Activated naive CD8-positive, alpha-beta T cell treated with anti-CD3 and anti-CD28 coated beads, Interleukin-2, amount 10 ng/mL, durations not matched to agents 7 days and 5 days (primary cell): Measurements from ENCODE around the gene RBM33. TPM values are rescaled to one million over a fixed set of nuclear protein-coding genes. Genes with fewer than 3 reads are reported as not detected.
A peak's percentile ranks its signal among the peaks of the same experiment; 100 is the strongest.

Source experiments
- ATAC-seq: fragments of 150-1000 bp; cut with Tn5 transposase; one replicate; pipeline ENCODE4 v1.10.0; 2021; ENCODE audit warnings: low read depth, moderate library complexity
- POLR2A ChIA-PET: fragments of 350-600 bp; sonication (Branson Sonifier 250); formaldehyde crosslinking; loops from one replicate; lab custom pipeline; 2021; ENCODE audit warnings: antibody characterized with exemption; lab: Charles Lee
- DNase-seq: peaks from one replicate; pipeline ENCODE4 v3.0.0; 2021
- H3K27ac Mint-ChIP-seq: one replicate; pipeline ENCODE4 v1.8.0; 2022; ENCODE audit warnings: mild to moderate bottlenecking, mixed read lengths
- H3K27me3 Mint-ChIP-seq: one replicate; pipeline ENCODE4 v1.8.0; 2022; ENCODE audit warnings: mild to moderate bottlenecking, moderate library complexity, mixed read lengths
- H3K36me3 Mint-ChIP-seq: one replicate; pipeline ENCODE4 v1.8.0; 2021; ENCODE audit warnings: mild to moderate bottlenecking, mixed read lengths
- H3K4me1 Mint-ChIP-seq: one replicate; pipeline ENCODE4 v1.8.0; 2021; ENCODE audit warnings: mixed read lengths
- H3K4me3 Mint-ChIP-seq: one replicate; pipeline ENCODE4 v1.8.0; 2022; ENCODE audit warnings: mild to moderate bottlenecking, moderate library complexity, mixed read lengths
- H3K9me3 Mint-ChIP-seq: one replicate; pipeline ENCODE4 v1.8.0; 2021; ENCODE audit warnings: mixed read lengths
- total RNA-seq, 2 experiments: library from RNA; stranded (reverse); gene quantifications; one replicate each; pipeline ENCODE4 v1.2.3, GENCODE V29; 2021

The RBM33 gene
- total RNA-seq, result 100 to 1,000 TPM; 119 to 122 TPM

- Mint-ChIP-seq H3K27me3 (no peaks in the 10 kb centered on the region), H3K27ac (peak within 1 kb of the TSS; percentile 100), H3K4me3 (peak within 1 kb of the TSS; percentile 97), H3K4me1 (peaks cover 32% of the 10 kb centered on the region), H3K9me3 (peaks cover 8% of the 10 kb centered on the region), H3K36me3 (peaks cover 60% of the 10 kb centered on the region)
- peak; percentile 78 for ATAC-seq
- POLR2A ChIA-PET, result interaction anchor here (0.6 to 1.5 kb wide), 22 partner anchors 8 to 1692 kb away, joined by 3 to 8 read pairs (median 4); partner anchors contain the start of genes DNAJB6, LMBR1 and PAXIP1
- peak; percentile 92 for DNase-seq
Observed at GRCh38 chr7:155644178-155644970, at the start of gene RBM33. TSS of gene RBM33 (plus strand) at chr7:155644661. CDS start at chr7:155644877, 216 bp downstream.

- Mint-ChIP-seq H3K4me3 (no peak overlapping the region), H3K27me3 (peaks cover 19% of the 10 kb centered on the region), H3K36me3 (no peaks in the 10 kb centered on the region), H3K27ac (no peak overlapping the region), H3K4me1 (peaks cover 8% of the 10 kb centered on the region), H3K9me3 (no peaks in the 10 kb centered on the region)
- no peak for DNase-seq
- ATAC-seq, result no peak
- POLR2A ChIA-PET, result no interaction called here
Observed at GRCh38 chr7:155594961-155595366, 49.5 kb upstream of the RBM33 start.

- Mint-ChIP-seq H3K9me3 (no peaks in the 10 kb centered on the region), H3K4me1 (peaks cover 4% of the 10 kb centered on the region), H3K36me3 (no peaks in the 10 kb centered on the region), H3K27me3 (peaks cover 39% of the 10 kb centered on the region), H3K27ac (no peak overlapping the region), H3K4me3 (no peak overlapping the region)
- POLR2A ChIA-PET, result no interaction called here
- ATAC-seq, result no peak
- DNase-seq, result no peak
Observed at GRCh38 chr7:155597753-155598140, 46.7 kb upstream of the RBM33 start.

- Mint-ChIP-seq H3K36me3 (no peaks in the 10 kb centered on the region), H3K4me3 (peak overlapping the region; percentile 23), H3K9me3 (no peaks in the 10 kb centered on the region), H3K4me1 (peaks cover 4% of the 10 kb centered on the region), H3K27ac (no peak overlapping the region), H3K27me3 (peaks cover 43% of the 10 kb centered on the region)
- DNase-seq, result peak; percentile 91
- POLR2A ChIA-PET, result interaction anchor here (0.7 to 1.3 kb wide), 4 partner anchors 166 to 170 kb away, joined by 3 to 4 read pairs (median 4); no protein-coding TSS in a partner anchor
- peak; percentile 85 for ATAC-seq
Observed at GRCh38 chr7:155598810-155599210, 45.7 kb upstream of the RBM33 start.

- Mint-ChIP-seq H3K27me3 (peaks cover 38% of the 10 kb centered on the region), H3K4me1 (peaks cover 4% of the 10 kb centered on the region), H3K9me3 (no peaks in the 10 kb centered on the region)
Observed at GRCh38 chr7:155602156-155602555, 42.3 kb upstream of the RBM33 start.

GRCh38 chr7:155602750-155603149 lies 41.7 kb upstream of the RBM33 start:
- ATAC-seq, result no peak
- no peak for DNase-seq
- Mint-ChIP-seq H3K36me3 (no peaks in the 10 kb centered on the region), H3K4me1 (peaks cover 4% of the 10 kb centered on the region), H3K9me3 (no peaks in the 10 kb centered on the region), H3K27ac (no peak overlapping the region), H3K4me3 (no peak overlapping the region), H3K27me3 (peaks cover 38% of the 10 kb centered on the region)
- POLR2A ChIA-PET, result no interaction called here

More at GRCh38 chr7:155602156-155602555, 42.3 kb upstream of the RBM33 start:
- DNase-seq, result no peak
- Mint-ChIP-seq H3K36me3 (no peaks in the 10 kb centered on the region), H3K27ac (no peak overlapping the region), H3K4me3 (no peak overlapping the region)
- no peak for ATAC-seq
- POLR2A ChIA-PET, result interaction anchor here (0.6 kb wide), 1 partner anchor 26 kb away, joined by 3 read pairs; no protein-coding TSS in a partner anchor

- POLR2A ChIA-PET, result no interaction called here
- H3K27ac Mint-ChIP-seq, result no peak overlapping the region
- no peak for ATAC-seq
Observed at GRCh38 chr7:155603205-155603857, 41.1 kb upstream of the RBM33 start.

GRCh38 chr7:155603858-155604503 lies 40.5 kb upstream of the RBM33 start:
- ATAC-seq, result no peak
- DNase-seq, result no peak
- Mint-ChIP-seq H3K4me3 (no peak overlapping the region), H3K9me3 (no peaks in the 10 kb centered on the region), H3K4me1 (peaks cover 1% of the 10 kb centered on the region), H3K36me3 (no peaks in the 10 kb centered on the region), H3K27ac (no peak overlapping the region), H3K27me3 (peaks cover 31% of the 10 kb centered on the region)
- POLR2A ChIA-PET, result no interaction called here

More at GRCh38 chr7:155603205-155603857, 41.1 kb upstream of the RBM33 start:
- peaks cover 4% of the 10 kb centered on the region for H3K4me1 Mint-ChIP-seq
- H3K27me3 Mint-ChIP-seq, result peaks cover 38% of the 10 kb centered on the region
- H3K4me3 Mint-ChIP-seq, result no peak overlapping the region
- H3K9me3 Mint-ChIP-seq, result no peaks in the 10 kb centered on the region
- DNase-seq, result no peak
- H3K36me3 Mint-ChIP-seq, result no peaks in the 10 kb centered on the region

GRCh38 chr7:155604504-155604997 lies 39.9 kb upstream of the RBM33 start:
- H3K27me3 Mint-ChIP-seq, result peaks cover 27% of the 10 kb centered on the region
- H3K36me3 Mint-ChIP-seq, result no peaks in the 10 kb centered on the region
- H3K9me3 Mint-ChIP-seq, result no peaks in the 10 kb centered on the region
- ATAC-seq, result no peak
- no peak overlapping the region for H3K27ac Mint-ChIP-seq
- POLR2A ChIA-PET, result no interaction called here
- DNase-seq, result no peak
- H3K4me1 Mint-ChIP-seq, result no peaks in the 10 kb centered on the region
- no peak overlapping the region for H3K4me3 Mint-ChIP-seq

GRCh38 chr7:155609185-155609584 lies 35.3 kb upstream of the RBM33 start:
- H3K4me1 Mint-ChIP-seq, result peaks cover 4% of the 10 kb centered on the region
- POLR2A ChIA-PET, result no interaction called here
- H3K27ac Mint-ChIP-seq, result no peak overlapping the region
- no peak for DNase-seq
- H3K36me3 Mint-ChIP-seq, result no peaks in the 10 kb centered on the region
- H3K27me3 Mint-ChIP-seq, result peaks cover 8% of the 10 kb centered on the region
- H3K9me3 Mint-ChIP-seq, result no peaks in the 10 kb centered on the region
- H3K4me3 Mint-ChIP-seq, result no peak overlapping the region
- no peak for ATAC-seq

GRCh38 chr7:155610633-155611193 lies 33.7 kb upstream of the RBM33 start:
- POLR2A ChIA-PET, result no interaction called here
- no peak overlapping the region for H3K27ac Mint-ChIP-seq

GRCh38 chr7:155611808-155612447 lies 32.5 kb upstream of the RBM33 start:
- ATAC-seq (no peak), DNase-seq (no peak)
- POLR2A ChIA-PET, result no interaction called here
- no peak overlapping the region for H3K27ac Mint-ChIP-seq
- H3K27me3 Mint-ChIP-seq, result peaks cover 8% of the 10 kb centered on the region
- H3K4me3 Mint-ChIP-seq, result no peak overlapping the region
- peaks cover 7% of the 10 kb centered on the region for H3K36me3 Mint-ChIP-seq
- peaks cover 4% of the 10 kb centered on the region for H3K4me1 Mint-ChIP-seq
- peaks cover 7% of the 10 kb centered on the region for H3K9me3 Mint-ChIP-seq

More at GRCh38 chr7:155610633-155611193, 33.7 kb upstream of the RBM33 start:
- Mint-ChIP-seq H3K9me3 (peaks cover 7% of the 10 kb centered on the region), H3K4me3 (no peak overlapping the region), H3K36me3 (peaks cover 7% of the 10 kb centered on the region), H3K27me3 (peaks cover 8% of the 10 kb centered on the region), H3K4me1 (peaks cover 4% of the 10 kb centered on the region)
- no peak for ATAC-seq
- no peak for DNase-seq
